ENCODE results near the gene PARD3B.

DNA sequence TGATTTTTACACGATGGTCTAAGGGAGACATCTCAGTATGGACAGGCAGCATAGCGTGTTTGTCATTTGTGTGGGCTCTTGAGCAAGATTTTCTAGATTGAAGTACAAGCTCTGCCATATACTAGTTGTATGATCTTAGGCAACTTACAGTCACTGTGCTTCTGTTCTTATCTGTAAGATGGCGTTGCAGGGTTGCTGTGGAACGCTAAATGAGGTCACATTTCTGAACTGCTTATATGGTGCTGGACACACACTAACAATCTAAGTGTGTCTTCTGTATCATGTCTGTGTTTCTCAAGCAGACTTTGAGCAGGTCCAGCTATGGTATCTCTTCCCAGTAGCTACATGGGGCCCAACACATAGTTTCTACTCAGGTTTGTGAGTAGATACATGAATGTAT is 29.2 kb downstream of the PARD3B start:
- TF ChIP-seq, protein P1, sequence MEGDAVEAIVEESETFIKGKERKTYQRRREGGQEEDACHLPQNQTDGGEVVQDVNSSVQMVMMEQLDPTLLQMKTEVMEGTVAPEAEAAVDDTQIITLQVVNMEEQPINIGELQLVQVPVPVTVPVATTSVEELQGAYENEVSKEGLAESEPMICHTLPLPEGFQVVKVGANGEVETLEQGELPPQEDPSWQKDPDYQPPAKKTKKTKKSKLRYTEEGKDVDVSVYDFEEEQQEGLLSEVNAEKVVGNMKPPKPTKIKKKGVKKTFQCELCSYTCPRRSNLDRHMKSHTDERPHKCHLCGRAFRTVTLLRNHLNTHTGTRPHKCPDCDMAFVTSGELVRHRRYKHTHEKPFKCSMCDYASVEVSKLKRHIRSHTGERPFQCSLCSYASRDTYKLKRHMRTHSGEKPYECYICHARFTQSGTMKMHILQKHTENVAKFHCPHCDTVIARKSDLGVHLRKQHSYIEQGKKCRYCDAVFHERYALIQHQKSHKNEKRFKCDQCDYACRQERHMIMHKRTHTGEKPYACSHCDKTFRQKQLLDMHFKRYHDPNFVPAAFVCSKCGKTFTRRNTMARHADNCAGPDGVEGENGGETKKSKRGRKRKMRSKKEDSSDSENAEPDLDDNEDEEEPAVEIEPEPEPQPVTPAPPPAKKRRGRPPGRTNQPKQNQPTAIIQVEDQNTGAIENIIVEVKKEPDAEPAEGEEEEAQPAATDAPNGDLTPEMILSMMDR (conservative IDR thresholded peaks at IDR 0.05 in 1 of 2, IDR thresholded peaks at IDR 0.05 in 1 of 2; ENCODE audit: low read depth in 1 of 2, low read length in 2 of 2) = no peak
- no peak for TF ChIP-seq EZH2 (IDR thresholded peaks at IDR 0.05; ENCODE audit: low read length, missing control alignments)

Data from fibroblast of lung (primary cell).